DMS79 treated with DMSO at 0.1 percent for 48 hours (cell line): ENCODE measurements around the gene CIDEC.
"Not testable (repeated sequence)": the region's sequence is repeated elsewhere in the genome, so short reads cannot be mapped to it uniquely, and the experiment has no call there.

Experiments
- DNase-seq: peaks from one replicate; lab custom pipeline; 2025; lab: John Stamatoyannopoulos, UW

Gene CIDEC

DNA sequence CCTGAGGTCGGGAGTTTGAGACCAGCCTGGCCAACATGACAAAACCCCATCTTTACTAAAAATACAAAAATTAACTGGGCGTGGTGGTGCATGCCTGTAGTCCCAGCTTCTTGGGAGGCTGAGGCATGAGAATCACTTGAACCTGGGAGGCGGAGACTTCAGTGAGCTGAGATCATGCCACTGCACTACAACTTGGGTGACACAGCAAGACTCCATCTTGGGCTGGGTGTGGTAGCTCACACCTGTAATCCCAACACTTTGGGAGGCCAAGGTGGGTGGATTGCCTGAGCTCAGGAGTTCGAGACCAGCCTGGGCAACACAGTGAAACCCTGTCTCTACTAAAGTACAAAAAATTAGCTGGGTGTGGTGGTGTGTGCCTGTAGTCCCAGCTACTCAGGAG is 3.8 kb downstream of the CIDEC start:
- DNase-seq: not testable (repeated sequence)

DNA sequence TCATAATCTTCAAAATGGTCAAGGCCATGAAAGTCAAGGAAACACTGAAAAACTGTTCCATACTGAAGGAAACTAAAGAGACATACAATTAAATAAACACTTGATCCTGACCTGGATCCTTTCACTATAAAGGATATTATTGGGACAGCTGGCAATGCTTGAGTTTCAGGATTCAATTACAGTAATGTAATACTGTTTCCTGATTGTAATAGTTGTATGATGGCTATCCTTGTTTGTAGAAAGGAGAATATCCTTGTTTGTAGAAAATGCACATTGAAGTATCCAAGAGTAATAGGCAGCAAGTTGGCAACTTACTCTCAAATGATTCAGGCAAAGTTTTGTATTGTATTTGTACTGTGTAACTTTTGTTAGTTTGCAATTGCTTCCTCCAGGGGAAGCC is 4.6 kb downstream of the CIDEC start:
- no peak for DNase-seq

DNA sequence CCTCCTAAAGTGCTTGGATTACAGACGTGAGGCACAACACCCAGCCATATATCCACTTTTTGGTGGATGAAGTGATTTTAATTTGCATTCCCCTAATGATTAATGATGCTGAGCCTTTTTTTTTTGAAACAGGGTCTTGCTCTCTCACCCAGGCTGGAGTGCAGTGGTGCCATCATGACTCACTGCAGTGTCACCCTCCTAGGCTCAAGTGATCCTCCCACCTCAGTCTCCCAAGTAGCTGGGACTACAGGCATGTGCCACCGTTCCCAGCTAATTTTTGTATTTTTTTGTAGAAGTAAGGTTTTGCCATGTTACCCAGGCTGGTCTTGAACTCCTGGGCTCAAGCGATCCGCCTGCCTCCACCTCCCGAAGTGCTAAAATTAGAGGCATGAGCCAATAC is 8.0 kb downstream of the CIDEC start:
- DNase-seq: not testable (repeated sequence)

DNA sequence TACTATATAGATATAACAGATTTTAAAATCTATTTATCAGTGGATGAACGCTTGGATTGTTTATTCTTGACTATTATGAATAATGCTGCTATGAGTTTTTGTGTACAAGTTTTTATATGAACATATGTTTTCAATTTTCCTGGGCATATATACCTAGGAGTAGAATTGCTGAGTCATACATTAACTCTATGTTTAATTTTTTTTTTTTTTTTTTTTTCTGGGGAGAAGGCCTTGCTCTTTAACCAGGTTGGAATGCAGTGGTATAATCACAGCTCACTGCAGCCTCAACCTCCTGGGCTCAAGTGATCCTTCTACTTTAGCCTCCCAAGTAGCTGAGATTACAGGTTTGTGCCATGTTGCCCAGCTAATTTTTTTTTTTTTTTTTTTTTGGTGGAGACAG is 9.1 kb downstream of the CIDEC start:
- no peak for DNase-seq

DNA sequence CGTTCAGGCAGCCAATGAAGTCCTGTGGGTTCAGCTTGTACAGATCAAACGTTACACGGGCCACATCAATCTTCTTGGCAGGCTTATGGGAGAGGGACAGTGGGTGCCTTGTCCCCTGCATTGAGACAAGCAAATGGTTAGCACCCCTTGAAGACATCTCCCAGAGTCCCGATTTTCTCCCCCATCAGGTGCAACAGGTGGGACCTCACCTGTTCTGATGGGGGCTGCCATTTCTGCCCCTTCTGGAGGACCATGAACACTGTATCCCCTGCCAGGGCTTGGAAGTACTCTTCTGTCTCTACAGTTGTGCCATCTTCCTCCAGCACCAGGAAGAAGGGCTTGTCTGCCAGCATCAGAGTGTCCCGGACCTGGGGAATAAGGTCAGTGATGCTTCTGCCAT is 10.1 kb downstream of the CIDEC start:
- DNase-seq: no peak

DNA sequence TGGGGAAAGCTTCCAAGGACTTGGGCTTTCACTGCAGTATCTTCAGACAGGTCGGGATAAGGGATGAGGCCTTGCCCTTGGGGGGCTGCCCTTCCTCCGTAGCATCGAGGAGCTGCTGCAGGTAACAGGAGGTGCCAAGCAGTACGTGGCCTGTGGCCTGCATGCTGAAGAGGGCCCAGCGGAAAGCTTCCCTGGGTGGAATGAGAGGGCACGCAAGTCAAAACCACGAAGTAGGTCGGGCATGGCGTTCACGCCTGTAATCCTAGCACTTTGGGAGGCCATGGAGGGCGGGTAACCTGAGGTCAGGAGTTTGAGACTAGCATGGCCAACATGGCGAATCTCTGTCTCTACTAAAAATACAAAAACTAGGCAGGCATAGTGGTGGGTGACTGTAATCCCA is 12.9 kb downstream of the CIDEC start:
- DNase-seq: no peak

DNA sequence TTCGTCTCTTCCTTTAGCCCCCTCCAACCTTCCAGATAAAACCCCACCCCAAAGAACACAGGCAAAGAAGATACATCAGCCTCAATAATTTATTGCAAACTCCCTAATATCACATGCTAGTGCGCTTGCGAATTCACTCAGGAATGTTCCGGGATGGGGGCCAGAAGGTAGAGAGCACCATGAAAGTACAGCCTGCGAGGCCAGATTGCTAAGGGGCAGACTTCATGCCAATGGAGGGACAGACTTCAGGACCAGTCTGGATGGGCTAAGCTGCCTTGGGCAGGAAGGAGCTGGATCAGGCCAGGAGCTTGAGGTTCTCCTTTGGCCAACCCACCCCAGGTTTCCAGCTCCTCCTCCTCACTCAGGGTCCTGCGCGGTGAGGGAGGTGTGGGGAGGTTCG is 13.4 kb downstream of the CIDEC start:
- DNase-seq: no peak

DNA sequence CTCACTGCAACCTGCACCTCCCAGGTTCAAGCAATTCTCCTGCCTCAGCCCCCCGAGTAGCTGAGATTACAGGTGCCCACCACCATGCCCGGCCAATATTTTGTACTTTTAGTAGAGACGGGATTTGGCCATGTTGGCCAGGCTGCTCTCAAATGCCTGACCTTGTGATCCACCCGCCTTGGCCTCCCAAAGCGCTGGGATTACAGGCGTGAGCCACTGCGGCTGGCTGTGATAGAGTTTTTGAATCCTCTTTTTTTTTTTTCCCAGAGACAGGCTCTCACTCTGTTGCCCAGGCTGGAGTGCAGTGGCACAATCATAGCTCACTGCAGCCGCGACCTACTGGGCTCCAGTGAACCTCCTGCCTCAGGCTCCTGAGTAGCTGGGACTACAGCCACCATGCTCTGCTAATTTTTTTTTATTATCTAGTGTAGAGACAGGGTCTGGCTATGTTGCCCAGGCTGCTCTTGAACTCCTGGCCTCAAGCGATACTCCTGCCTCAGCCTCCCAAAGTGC is 14.9 kb downstream of the CIDEC start:
- not testable (repeated sequence) for DNase-seq

DNA sequence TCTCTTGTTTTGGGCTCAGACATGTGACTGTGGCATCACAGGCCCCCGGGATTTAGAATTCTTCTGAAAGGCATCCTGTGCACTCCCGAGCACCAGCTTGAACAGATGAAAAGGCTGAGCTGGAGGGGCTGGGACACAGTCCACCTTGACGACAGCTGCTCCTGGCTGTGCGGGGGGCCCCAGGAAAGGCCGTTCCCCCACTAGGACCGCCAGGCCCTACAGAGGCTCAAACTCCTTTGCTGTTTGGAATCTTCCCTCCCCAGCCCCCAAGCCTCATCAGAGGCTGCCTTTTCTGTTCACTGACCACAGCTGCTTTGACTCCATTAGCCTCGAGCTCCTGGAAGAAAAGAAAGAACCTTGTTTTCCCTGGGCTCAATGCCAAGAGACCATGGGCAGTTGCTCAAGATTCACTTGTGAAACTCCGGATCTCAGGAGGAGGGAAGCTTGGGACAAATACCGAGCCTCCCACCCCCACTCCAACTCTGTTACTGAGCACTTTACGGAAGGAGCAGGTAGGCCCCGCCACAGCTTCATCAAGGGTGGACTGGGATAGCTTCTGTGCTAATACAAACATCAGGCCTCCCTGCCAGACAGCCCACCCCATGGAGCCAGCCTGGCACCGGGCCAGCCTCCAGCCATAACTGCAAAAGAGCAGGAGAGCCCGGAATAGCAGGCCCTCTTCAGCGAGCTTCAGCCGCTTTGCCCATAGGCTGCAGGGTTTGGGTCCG is 15.7 kb downstream of the CIDEC start:
- DNase-seq: peak; percentile 66

DNA sequence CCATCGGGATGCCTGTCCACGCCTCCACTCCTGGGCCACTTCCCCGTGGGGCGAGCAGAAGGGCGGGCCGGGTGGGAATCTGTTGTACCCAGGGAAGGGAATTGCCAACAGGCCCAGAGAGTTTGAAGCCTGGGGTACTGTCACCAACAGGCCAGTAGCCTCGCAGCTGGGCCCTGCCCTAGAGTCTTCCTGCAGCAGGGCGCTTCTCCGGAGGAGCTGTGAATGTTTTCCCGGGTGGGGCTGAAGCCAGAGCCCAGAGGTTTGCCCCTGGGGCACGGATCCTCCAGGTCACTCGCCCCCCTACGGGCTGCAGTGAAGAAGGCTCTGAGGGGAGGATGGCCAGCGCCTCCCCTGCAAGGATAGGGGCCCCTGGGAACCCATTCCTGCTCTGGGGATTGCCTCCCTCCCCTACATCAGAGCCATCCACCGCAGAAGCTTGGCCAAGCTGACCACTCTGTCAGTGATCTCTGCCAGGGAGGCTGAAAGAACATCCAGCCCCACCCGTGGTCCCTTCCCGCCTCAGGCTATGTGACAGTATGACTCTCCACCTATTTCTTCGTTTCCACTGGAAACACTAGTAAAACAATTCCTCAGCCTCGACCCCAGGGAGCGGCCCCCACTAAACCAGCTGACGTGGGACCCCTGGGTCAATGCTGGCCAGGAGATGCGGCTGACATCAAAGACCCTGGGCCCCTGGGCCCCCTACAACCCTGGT is 16.8 kb downstream of the CIDEC start:
- no peak for DNase-seq

DNA sequence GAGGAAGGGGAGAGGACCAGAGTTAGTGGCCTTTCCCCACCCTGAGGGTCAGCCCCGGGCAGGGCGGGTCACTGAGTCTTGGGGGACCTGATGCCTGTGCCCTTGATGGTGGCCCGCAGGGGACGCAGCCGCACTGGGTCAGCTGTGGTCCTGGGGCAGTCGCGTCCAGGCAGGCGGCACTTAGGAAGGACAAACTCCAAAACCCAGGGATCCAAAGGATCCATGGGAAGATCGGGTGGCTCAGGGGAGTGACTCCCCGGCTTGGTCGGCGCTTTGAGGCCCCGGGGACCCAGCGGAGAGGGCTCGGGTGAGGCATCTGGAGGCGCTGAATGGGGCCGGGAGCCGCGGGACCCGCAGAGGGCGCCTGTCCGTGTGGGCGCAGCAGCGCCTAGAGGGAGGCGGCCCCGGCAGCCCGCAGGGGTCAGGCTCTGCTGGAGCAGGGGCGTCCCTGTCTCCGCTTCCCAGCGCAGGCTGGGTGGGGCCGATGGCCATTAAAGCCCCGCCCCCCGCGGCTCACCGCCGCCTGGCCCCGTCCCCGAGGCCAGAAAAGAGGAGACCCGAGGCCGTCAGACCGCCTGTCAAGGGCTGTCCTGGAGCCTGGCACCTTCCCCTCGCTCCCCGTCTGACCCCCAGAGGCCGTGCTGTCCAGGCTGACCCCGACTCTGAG is 17.5 kb downstream of the CIDEC start:
- no peak for DNase-seq

DNA sequence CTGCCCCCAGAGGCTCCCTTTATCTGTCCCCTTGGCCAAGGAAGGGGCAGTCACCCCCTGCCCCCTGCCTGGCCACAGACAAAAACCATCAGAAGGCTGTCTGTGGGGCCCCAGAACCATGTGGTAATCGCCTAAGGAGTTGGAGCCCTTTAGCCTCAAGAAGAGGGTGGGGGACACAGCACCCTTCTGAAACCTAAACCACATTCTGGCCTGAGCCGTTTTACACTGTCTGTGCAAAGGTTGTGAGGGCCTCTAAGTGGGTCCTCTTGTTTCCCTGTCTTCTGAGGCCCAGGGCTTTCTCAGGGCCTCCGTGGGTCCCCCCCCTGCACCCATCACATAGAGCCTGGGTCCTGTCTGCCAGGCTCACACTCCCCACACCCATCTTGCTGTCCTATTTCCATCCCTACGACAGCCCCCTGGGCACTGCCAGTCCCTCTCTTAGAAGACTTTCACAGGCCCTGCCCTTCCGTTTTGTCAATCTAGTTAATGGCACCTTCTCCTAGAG is 18.4 kb downstream of the CIDEC start:
- no peak for DNase-seq

DNA sequence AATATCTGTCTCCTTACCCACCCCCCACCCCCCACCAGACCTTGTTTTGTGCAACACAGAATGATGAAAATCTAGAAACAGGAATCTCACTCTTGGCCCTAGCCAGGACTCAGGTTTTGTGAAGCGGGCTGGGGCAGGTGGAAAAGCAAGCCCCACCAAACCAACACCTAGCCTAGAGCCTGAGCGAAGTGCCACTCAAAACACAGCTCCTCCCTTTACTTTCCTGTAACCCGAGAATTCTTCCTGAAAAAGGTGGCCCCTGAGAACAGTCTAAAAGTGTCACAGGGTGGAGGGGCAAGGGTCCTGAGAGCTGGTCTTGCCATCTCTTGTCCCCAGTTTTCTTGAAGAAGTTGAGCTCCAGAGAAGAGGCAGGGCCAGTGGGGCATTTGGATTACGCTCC is 18.9 kb downstream of the CIDEC start:
- DNase-seq: no peak

DNA sequence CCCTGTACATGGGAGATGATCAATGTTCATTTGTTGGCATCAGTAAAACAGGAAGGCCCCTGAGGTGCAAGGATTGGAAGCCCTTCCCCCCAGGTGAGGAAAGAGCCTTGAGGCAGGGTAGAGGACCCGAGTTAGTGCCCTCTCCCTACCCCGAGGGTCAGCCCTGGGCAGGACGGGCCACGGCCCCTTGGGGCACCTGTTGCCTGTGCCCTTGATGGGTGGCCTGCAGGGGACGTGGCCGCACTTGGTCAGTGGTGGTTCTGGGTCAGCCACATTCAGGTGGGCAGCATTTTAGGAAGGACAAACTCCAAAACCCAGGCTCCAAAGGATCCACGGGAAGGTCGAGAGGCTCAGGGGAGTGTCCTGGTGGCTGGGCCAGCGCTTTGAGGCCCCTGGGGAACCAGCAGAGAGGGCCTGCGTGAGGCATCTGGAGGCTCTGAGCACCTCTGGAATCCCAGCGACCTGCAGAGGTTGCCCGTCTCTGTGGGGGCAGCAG is 20.5 kb downstream of the CIDEC start:
- no peak for DNase-seq

DNA sequence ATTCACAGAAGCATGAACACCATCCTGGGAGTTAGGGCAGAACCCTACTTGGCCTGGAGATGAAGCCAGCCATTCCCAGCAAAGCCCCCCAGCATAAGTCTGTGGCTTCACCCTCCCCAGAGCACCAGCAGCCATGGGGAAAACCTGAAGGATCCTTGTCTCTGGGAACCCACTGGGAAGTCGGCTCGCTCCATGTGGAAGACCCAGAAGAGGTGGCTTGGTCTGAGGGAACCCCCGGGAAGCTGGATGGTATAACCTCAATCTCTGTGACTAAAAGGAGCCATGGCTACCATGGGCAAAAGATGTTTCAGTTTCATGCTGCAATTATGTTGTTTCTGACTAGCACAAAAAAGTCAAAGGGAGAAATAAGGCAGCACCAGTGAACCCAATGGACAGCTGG is 24.5 kb downstream of the CIDEC start:
- no peak for DNase-seq

DNA sequence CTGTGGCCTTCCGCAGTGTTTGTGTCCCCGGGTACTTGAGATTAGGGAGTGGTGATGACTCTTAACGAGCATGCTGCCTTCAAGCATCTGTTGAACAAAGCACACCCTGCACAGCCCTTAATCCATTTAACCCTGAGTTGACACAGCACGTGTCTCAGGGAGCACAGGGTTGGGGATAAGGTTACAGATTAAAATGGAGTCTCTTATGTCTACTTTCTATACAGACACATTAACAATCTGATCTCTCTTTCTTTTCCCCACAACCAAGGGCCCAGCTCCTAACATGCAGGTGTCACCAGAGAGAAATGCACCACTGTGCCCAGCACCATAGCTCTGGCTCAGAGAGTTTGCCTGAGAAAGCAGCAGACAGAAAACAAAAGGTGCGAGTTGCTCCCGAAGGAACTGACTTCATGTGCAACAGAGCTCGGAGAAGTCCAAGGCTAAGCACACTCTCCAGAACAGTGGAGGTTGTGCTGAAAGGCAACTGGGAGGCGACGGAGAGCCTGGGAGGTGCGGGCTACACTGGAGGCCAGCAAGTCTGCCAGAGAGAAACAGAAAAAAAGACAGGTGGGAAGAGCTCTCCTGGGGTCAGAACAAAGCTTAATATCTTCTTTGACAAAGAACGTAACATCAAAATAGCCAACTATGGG is 25.6 kb downstream of the CIDEC start:
- peak; percentile 7 for DNase-seq

DNA sequence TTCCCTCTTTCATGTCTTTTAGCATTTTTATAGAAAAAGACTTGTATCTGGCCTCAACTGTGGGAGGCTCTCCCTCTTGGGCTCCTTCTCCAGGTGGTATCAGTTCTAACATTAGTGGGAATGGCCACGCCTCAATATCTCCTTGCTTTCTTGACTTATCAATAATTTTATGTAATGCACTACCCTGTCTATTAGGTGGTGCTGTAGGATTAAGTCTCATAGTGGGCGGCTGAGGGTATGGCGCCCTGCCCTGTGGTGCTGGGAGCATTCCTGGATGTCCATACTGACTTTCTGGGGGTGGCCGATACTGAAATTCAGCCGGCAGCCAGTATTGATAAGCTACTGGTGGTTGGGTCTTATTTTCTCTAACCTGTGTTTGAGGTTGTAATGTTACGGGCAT is 27.5 kb downstream of the CIDEC start:
- DNase-seq: no peak

DNA sequence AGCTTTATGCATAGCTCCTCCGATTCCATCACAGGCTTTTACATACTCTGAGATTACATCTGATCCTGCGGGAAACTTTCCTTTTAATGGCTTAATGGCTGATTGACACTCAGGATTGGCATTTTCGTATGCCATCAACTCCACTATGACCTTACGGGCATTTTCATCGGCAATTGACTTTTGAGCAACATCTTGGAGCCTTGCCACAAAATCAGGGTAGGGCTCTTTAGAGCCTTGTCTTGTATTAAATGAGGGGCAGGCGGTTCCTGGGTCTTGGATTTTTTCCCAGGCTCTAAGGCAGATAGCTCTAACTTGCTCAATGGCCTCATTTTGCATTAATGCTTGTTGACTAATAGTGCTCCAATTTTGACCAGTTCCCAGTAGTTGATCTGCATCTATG is 28.1 kb downstream of the CIDEC start:
- DNase-seq: peak; percentile 11

DNA sequence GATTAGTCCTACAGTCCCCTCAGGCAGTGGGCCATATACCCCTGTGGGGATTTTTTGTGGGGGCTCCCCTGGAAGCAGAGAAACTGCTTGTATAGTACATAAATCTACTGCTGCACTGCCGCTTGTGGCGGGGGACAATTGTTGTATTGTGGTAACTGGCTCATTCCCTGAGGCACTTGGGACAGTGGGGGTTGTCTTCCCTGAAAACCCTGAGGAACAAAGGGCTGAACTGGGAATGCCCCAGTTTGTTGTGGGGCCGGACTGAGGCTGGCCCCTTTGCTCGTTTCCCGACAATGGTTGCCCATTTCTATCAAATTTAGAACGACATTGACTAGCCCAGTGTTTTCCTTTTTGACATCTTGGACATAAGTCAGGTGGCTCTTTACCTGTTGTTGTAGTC is 28.7 kb downstream of the CIDEC start:
- not testable (repeated sequence) for DNase-seq

DNA sequence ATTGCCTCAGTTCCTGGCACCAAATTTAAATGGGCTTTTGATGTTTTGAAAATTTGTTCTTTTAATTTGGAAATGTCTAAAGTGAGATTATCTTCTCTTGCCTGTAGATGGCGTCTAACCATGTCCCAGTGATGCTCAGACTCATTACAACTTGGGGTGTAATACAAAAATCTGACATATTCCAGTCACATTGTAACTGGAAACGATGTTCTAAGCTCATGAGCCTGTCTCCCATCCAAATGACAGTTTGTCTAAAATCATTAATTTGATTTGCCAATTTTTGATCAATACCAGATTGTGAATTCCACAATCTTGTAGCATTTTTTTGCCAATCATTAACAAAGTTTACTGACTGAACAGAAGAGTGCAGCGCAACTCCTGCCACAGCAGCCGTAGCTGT is 31.2 kb downstream of the CIDEC start:
- not testable (repeated sequence) for DNase-seq

DNA sequence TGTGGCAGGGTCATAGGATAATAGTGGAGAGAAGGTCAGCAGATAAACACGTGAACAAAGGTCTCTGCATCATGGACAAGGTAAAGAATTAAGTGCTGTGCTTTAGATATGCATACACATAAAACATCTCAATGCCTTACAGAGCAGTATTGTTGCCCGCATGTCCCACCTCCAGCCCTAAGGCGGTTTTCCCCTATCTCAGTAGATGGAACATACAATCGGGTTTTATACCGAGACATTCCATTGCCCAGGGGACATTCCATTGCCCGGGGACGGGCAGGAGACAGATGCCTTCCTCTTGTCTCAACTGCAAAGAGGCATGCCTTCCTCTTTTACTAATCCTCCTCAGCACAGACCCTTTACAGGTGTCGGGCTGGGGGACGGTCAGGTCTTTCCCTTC is 32.2 kb downstream of the CIDEC start:
- not testable (repeated sequence) for DNase-seq

DNA sequence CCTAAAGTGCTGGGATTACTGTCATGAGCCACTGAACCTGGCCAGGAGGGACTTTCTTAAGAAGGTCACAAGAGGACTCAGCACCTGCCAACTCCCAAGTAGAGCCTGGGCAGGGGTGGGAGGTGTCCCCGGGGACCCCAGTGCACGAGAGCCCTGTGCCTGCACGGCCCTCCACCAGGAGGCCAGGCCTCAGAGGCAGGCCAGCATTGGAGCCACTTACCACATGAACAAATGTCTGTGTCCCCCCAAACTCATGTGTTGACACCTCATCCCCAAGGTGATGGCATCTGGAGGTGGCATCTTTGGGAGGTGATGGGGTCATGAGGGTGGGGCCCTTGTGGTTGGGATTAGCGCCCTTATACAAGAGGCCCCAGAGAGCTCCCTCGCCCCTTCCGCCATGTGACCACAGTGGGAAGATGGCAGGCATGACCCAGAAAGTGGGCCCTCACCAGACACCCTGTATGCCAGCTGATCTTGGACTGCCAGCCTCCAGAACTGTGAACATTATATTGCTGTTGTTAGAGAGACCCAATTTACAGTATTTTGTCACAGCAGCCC is 33.0 kb downstream of the CIDEC start:
- no peak for DNase-seq
